ENCODE data around the gene MFSD2A.
"Not testable (repeated sequence)": the region's sequence is repeated elsewhere in the genome, so short reads cannot be mapped to it uniquely, and the experiment has no call there.

The MFSD2A gene

GRCh38 chr1:40007481-40008034 lies 52.6 kb downstream of the MFSD2A start:
- not testable (repeated sequence) for DNase-seq

- DNase-seq: no peak
These were observed 56.3 kb downstream of the MFSD2A start for GRCh38 chr1:40011198-40011597.

- no peak for DNase-seq
These were observed 59.3 kb downstream of the MFSD2A start for GRCh38 chr1:40014253-40014706.

GRCh38 chr1:40014812-40015594 lies 60.1 kb downstream of the MFSD2A start:
- peak; percentile 39 for DNase-seq

- no peak for DNase-seq
These were observed 63.1 kb downstream of the MFSD2A start for GRCh38 chr1:40017951-40018575.

Measured in suppressor macrophage treated with lipopolysaccharide for 4 hours (primary cell).